Neural cell (in vitro differentiated cells): ENCODE data around the gene GRIA1. TPM values are rescaled to one million over a fixed set of nuclear protein-coding genes. Genes with fewer than 3 reads are reported as not detected.

Experiments used
- H2AFZ ChIP-seq: fragments of 200-600, 300-800 bp; sonication (generic), shearing (Covaris generic); 2 replicates; pipeline ENCODE4 v1.6.0; 2014; ENCODE audit warnings: low read depth, mild to moderate bottlenecking, antibody characterized with exemption, low read length, moderate library complexity
- H3F3A ChIP-seq: fragments of 200-600 bp; shearing (Covaris generic); 2 replicates; pipeline ENCODE4 v1.6.1; 2016; ENCODE audit warnings: mild to moderate bottlenecking, moderate library complexity, mixed read lengths, antibody characterized with exemption, low read length; ENCODE audit not compliant: insufficient read depth, poor library complexity, severe bottlenecking
- H3K27ac ChIP-seq: fragments of 200-600, 300-800 bp; sonication (generic), shearing (Covaris generic); 2 replicates; pipeline ENCODE4 v1.5.1; 2014; ENCODE audit warnings: mild to moderate bottlenecking, low read length, moderate library complexity
- H3K27me3 ChIP-seq: fragments of 300-800, 200-600 bp; sonication (generic), shearing (Covaris generic); 2 replicates; pipeline ENCODE4 v1.6.0; 2014; ENCODE audit warnings: mild to moderate bottlenecking, low read depth, low read length, moderate library complexity; ENCODE audit not compliant: insufficient read depth
- H3K36me3 ChIP-seq: fragments of 300-800, 200-600 bp; sonication (generic), shearing (Covaris generic); 2 replicates; pipeline ENCODE4 v1.5.1; 2014; ENCODE audit warnings: mild to moderate bottlenecking, antibody characterized with exemption, low read length, moderate library complexity; ENCODE audit not compliant: insufficient read depth
- H3K4me2 ChIP-seq: fragments of 300-800, 200-600 bp; sonication (generic), shearing (Covaris generic); 2 replicates; pipeline ENCODE4 v1.6.0; 2014; ENCODE audit warnings: mild to moderate bottlenecking, low read length
- H3K4me3 ChIP-seq: fragments of 300-800, 200-600 bp; sonication (generic), shearing (Covaris generic); 2 replicates; pipeline ENCODE4 v1.5.1; 2014; ENCODE audit warnings: mild to moderate bottlenecking, low read length, moderate library complexity
- H3K79me2 ChIP-seq: fragments of 200-600 bp; shearing (Covaris generic); replicated peaks from 2 replicates; pipeline ENCODE4 v1.6.0; 2014; ENCODE audit warnings: mild to moderate bottlenecking, low read length, moderate library complexity; ENCODE audit not compliant: insufficient read depth
- H3K9ac ChIP-seq: fragments of 300-800, 200-600 bp; sonication (generic), shearing (Covaris generic); 2 replicates; pipeline ENCODE4 v1.6.1; 2016; ENCODE audit warnings: mild to moderate bottlenecking, low read length, mixed read lengths
- H3K9me2 ChIP-seq: fragments of 200-600 bp; shearing (Covaris generic); 2 replicates; pipeline ENCODE4 v1.6.1; 2016; ENCODE audit warnings: mild to moderate bottlenecking, low read length, mixed read lengths; ENCODE audit not compliant: insufficient read depth
- H3K9me3 ChIP-seq: fragments of 200-600, 300-800 bp; sonication (generic), shearing (Covaris generic); 2 replicates; pipeline ENCODE4 v1.6.1; 2016; ENCODE audit warnings: mild to moderate bottlenecking, mixed run types, low read length, moderate library complexity, mixed read lengths
- H4K20me1 ChIP-seq: fragments of 200-600 bp; shearing (Covaris generic); 2 replicates; pipeline ENCODE4 v1.6.1; 2016; ENCODE audit warnings: mild to moderate bottlenecking, mixed run types; ENCODE audit not compliant: insufficient read depth
- CTCF ChIP-seq: fragments of 450-650 bp; IDR thresholded peaks from 2 replicates; pipeline ENCODE4 v1.5.1; 2014; ENCODE audit warnings: antibody characterized with exemption, mild to moderate bottlenecking, moderate library complexity; ENCODE audit not compliant: poor library complexity, severe bottlenecking
- EP300 ChIP-seq: fragments of 450-650 bp; conservative IDR thresholded peaks from 2 replicates; pipeline ENCODE4 v1.6.1; 2014; ENCODE audit warnings: antibody characterized with exemption, mild to moderate bottlenecking, moderate library complexity; ENCODE audit not compliant: poor library complexity, severe bottlenecking
- EZH2 ChIP-seq: fragments of 200-600, 300-800 bp; shearing (Covaris generic), sonication (generic); IDR thresholded peaks from 2 replicates; pipeline ENCODE4 v1.6.1; 2014; ENCODE audit warnings: antibody characterized with exemption, low read length, borderline replicate concordance, mild to moderate bottlenecking; ENCODE audit not compliant: insufficient read depth, poor library complexity, severe bottlenecking
- MXI1 ChIP-seq: fragments of 450-650 bp; conservative IDR thresholded peaks from 2 replicates; pipeline ENCODE4 v1.6.1; 2014; ENCODE audit warnings: antibody characterized with exemption, mild to moderate bottlenecking; ENCODE audit not compliant: poor library complexity, severe bottlenecking
- POLR2AphosphoS5 ChIP-seq: IDR thresholded peaks from 2 replicates; pipeline ENCODE4 v1.6.1; 2012
- RAD21 ChIP-seq: fragments of 450-650 bp; conservative IDR thresholded peaks from 2 replicates; pipeline ENCODE4 v1.6.1; 2014; ENCODE audit warnings: antibody characterized with exemption, mild to moderate bottlenecking, moderate library complexity
- REST ChIP-seq: IDR thresholded peaks from 2 replicates; pipeline ENCODE4 v1.6.1; 2012; ENCODE audit warnings: borderline replicate concordance
- SMC3 ChIP-seq: fragments of 450-650 bp; conservative IDR thresholded peaks from 2 replicates; pipeline ENCODE4 v1.6.1; 2014; ENCODE audit warnings: antibody characterized with exemption, mild to moderate bottlenecking, moderate library complexity; ENCODE audit not compliant: poor library complexity
- TAF1 ChIP-seq: IDR thresholded peaks from 2 replicates; pipeline ENCODE4 v1.6.1; 2012; ENCODE audit warnings: low read depth
- polyA plus RNA-seq: library from polyadenylated mRNA; depleted of rRNA; stranded (reverse); fragments of >200 nt; gene quantifications from 2 replicates; pipeline ENCODE4 v1.2.3, GENCODE V29; 2014

The GRIA1 gene
- polyA plus RNA-seq, 1 donor from 2014 or later: 59.6 TPM

DNA sequence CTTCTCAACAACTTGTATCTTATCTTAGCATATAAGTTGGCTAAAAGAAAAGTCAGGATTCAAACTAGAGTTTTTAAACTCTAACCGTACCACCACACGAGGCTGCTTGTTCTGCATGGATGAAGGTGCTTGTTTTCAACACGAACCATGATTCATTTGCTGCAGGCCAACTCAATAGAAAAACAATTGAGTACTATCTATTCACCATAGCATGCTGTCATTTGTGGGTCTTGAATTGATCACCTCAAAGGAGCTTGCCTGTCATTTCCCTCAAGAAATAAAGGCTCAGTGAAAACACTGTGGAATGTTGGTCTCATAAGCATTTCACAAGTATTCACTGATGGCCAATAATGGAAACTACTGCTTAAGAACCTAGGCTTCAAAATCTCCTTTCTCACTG lies 21.0 kb upstream of the GRIA1 start:
- H3K9me2 ChIP-seq: no peaks in the 10 kb centered on the region
- H3K27me3 ChIP-seq: no peaks in the 10 kb centered on the region
- H3K9me3 ChIP-seq: no peaks in the 10 kb centered on the region
- H2AFZ ChIP-seq: no peak overlapping the region
- no peak overlapping the region for H3K9ac ChIP-seq
- no peak overlapping the region for H3K27ac ChIP-seq
- no peaks in the 10 kb centered on the region for H3F3A ChIP-seq
- TF ChIP-seq EZH2 (no peak), TAF1 (no peak)
- no peak overlapping the region for H3K4me2 ChIP-seq
- H3K4me3 ChIP-seq: no peak overlapping the region
- H4K20me1 ChIP-seq: no peaks in the 10 kb centered on the region
- no peaks in the 10 kb centered on the region for H3K79me2 ChIP-seq
- no peaks in the 10 kb centered on the region for H3K36me3 ChIP-seq

GRCh38 chr5:153470736-153471135 lies 19.7 kb upstream of the GRIA1 start:
- no peak overlapping the region for H2AFZ ChIP-seq
- TF ChIP-seq REST: no peak
- no peak for TF ChIP-seq RAD21
- no peak for TF ChIP-seq MXI1
- TF ChIP-seq EZH2: no peak
- no peak for TF ChIP-seq EP300
- no peak for TF ChIP-seq POLR2AphosphoS5
- no peak for TF ChIP-seq TAF1

DNA sequence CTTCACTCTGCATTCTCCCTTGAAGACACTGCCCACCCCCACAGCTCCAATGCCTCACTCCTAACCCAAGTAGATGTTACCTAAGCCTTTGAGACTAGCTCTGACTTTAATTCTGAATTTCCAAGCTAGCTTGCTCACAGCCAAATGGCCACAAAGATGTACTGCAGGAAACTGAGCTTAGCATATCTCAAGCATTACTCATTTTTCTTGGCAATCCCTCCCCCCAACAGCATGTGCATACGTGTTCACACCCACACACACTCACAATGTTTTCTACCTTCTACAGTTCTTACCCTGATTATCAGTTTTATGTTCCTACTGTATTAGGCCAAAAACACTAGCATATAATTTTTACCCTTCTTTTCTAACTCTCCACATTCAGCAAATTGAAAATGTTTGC lies 13.7 kb upstream of the GRIA1 start:
- Histone ChIP-seq H3K4me2 (no peak overlapping the region), H2AFZ (no peak overlapping the region), H3F3A (no peaks in the 10 kb centered on the region)

More at GRCh38 chr5:153470736-153471135, 19.7 kb upstream of the GRIA1 start:
- Histone ChIP-seq H3K4me2 (no peak overlapping the region), H3K9me2 (no peaks in the 10 kb centered on the region), H3K79me2 (no peaks in the 10 kb centered on the region), H3K27ac (no peak overlapping the region), H3K9me3 (no peaks in the 10 kb centered on the region), H4K20me1 (no peaks in the 10 kb centered on the region), H3F3A (no peaks in the 10 kb centered on the region), H3K9ac (no peak overlapping the region), H3K36me3 (no peaks in the 10 kb centered on the region), H3K27me3 (no peaks in the 10 kb centered on the region), H3K4me3 (no peak overlapping the region)

More for the DNA sequence above, 13.7 kb upstream of the GRIA1 start:
- H3K9me2 ChIP-seq: no peaks in the 10 kb centered on the region
- TF ChIP-seq POLR2AphosphoS5: no peak
- TF ChIP-seq MXI1: no peak
- no peak for TF ChIP-seq EP300
- no peak for TF ChIP-seq EZH2
- TF ChIP-seq REST: no peak
- no peak for TF ChIP-seq RAD21
- no peak for TF ChIP-seq CTCF
- no peak for TF ChIP-seq SMC3
- no peak for TF ChIP-seq TAF1
- H3K79me2 ChIP-seq: no peaks in the 10 kb centered on the region
- H3K9me3 ChIP-seq: no peaks in the 10 kb centered on the region
- H3K27ac ChIP-seq: no peak overlapping the region
- H3K9ac ChIP-seq: no peak overlapping the region
- H3K4me3 ChIP-seq: no peak overlapping the region
- H4K20me1 ChIP-seq: no peaks in the 10 kb centered on the region
- no peaks in the 10 kb centered on the region for H3K36me3 ChIP-seq
- H3K27me3 ChIP-seq: no peaks in the 10 kb centered on the region
